ENCODE results near the gene HRH2.

The HRH2 gene

GRCh38 chr5:175679411-175679810 is 21.5 kb downstream of the HRH2 start:
- no peak for DNase-seq

- no peak for DNase-seq
Measured at GRCh38 chr5:175680020-175680419, 22.1 kb downstream of the HRH2 start.

GRCh38 chr5:175680463-175680862 is 22.6 kb downstream of the HRH2 start:
- no peak for DNase-seq

GRCh38 chr5:175681045-175681967 is 23.4 kb downstream of the HRH2 start:
- no peak for DNase-seq

GRCh38 chr5:175681968-175682340 is 24.1 kb downstream of the HRH2 start:
- DNase-seq = no peak

GRCh38 chr5:175682664-175683063 is 24.8 kb downstream of the HRH2 start:
- DNase-seq = no peak

- DNase-seq = no peak
Measured at GRCh38 chr5:175683231-175683630, 25.4 kb downstream of the HRH2 start.

GRCh38 chr5:175683921-175684320 is 26.1 kb downstream of the HRH2 start:
- no peak for DNase-seq

GRCh38 chr5:175684931-175685330 is 27.1 kb downstream of the HRH2 start:
- no peak for DNase-seq

- DNase-seq = no peak
Measured at GRCh38 chr5:175685701-175686350, 28.0 kb downstream of the HRH2 start.

- DNase-seq = no peak
Measured at GRCh38 chr5:175686396-175686795, 28.5 kb downstream of the HRH2 start.

GRCh38 chr5:175686826-175687225 is 29.0 kb downstream of the HRH2 start:
- no peak for DNase-seq

GRCh38 chr5:175687231-175687701 is 29.4 kb downstream of the HRH2 start:
- DNase-seq = no peak

GRCh38 chr5:175688352-175689146 is 30.7 kb downstream of the HRH2 start:
- DNase-seq = no peak

- no peak for DNase-seq
Measured at GRCh38 chr5:175689147-175689991, 31.5 kb downstream of the HRH2 start.

- DNase-seq = no peak
Measured at GRCh38 chr5:175690025-175690424, 32.2 kb downstream of the HRH2 start.

- DNase-seq = no peak
Measured at GRCh38 chr5:175690586-175690985, 32.7 kb downstream of the HRH2 start.

- no peak for DNase-seq
Measured at GRCh38 chr5:175691761-175692160, 33.9 kb downstream of the HRH2 start.

GRCh38 chr5:175692235-175692995 is 34.5 kb downstream of the HRH2 start:
- no peak for DNase-seq

- DNase-seq = no peak
Measured at GRCh38 chr5:175692996-175693710, 35.3 kb downstream of the HRH2 start.

GRCh38 chr5:175693741-175694140 is 35.9 kb downstream of the HRH2 start:
- no peak for DNase-seq

Data from NCI-H510A treated with DMSO at 0.1 percent for 48 hours (cell line).